ENCODE data around the gene CR1. TPM values are rescaled to one million over a fixed set of nuclear protein-coding genes. Genes with fewer than 3 reads are reported as not detected.
A peak's percentile ranks its signal among the peaks of the same experiment; 100 is the strongest.
"Not testable (repeated sequence)": the region's sequence is repeated elsewhere in the genome, so short reads cannot be mapped to it uniquely, and the experiment has no call there.

Gene CR1
- total RNA-seq, 2 experiments from 2014 or later, result not detected

GRCh38 chr1:207612762-207613161, 116.8 kb downstream of the CR1 start:
- Histone ChIP-seq H3K79me2 (ENCODE audit: insufficient read depth, low read depth, low read length) (no peaks in the 10 kb centered on the region), H3K9me3 (ENCODE audit: low read length) (no peaks in the 10 kb centered on the region), H3K36me3 (ENCODE audit: insufficient read depth, low read length) (no peaks in the 10 kb centered on the region), H2AFZ (ENCODE audit: low read length) (no peak overlapping the region), H3K9me2 (ENCODE audit: insufficient read depth, low read length) (no peaks in the 10 kb centered on the region), H3K4me1 (ENCODE audit: insufficient read depth, low read length, poor library complexity, severe bottlenecking) (no peaks in the 10 kb centered on the region), H4K20me1 (ENCODE audit: insufficient read depth, low read length) (no peaks in the 10 kb centered on the region), H3K4me2 (ENCODE audit: low read length) (no peak overlapping the region), H3K27ac (ENCODE audit: low read depth, low read length, poor library complexity, severe bottlenecking) (no peak overlapping the region), H3K4me3 (ENCODE audit: low read depth, low read length, poor library complexity, severe bottlenecking) (no peak overlapping the region)
- ChIA-PET CTCF (ENCODE audit: unreplicated experiment) (no interaction called here), POLR2A (no interaction called here)
- no peak for TF ChIP-seq EZH2phosphoT487 (IDR thresholded peaks at IDR 0.05; ENCODE audit: borderline replicate concordance, low read depth, low read length)
- no peak for TF ChIP-seq CTCF (conservative IDR thresholded peaks at IDR 0.05; ENCODE audit: low read length)
- intact Hi-C loops (cut with micrococcal nuclease; ENCODE audit: unreplicated experiment), result no loop called here
- no TSS peak for BruUV-seq (replicated peaks)
- DNase-seq (ENCODE audit: low spot score), result no peak

- Histone ChIP-seq H3K36me3 (ENCODE audit: insufficient read depth, low read length) (no peaks in the 10 kb centered on the region), H3K4me2 (ENCODE audit: low read length) (no peak overlapping the region), H3K4me1 (ENCODE audit: insufficient read depth, low read length, poor library complexity, severe bottlenecking) (no peaks in the 10 kb centered on the region), H2AFZ (ENCODE audit: low read length) (no peak overlapping the region), H3K9me3 (ENCODE audit: low read length) (no peaks in the 10 kb centered on the region), H3K79me2 (ENCODE audit: insufficient read depth, low read depth, low read length) (no peaks in the 10 kb centered on the region), H3K27ac (ENCODE audit: low read depth, low read length, poor library complexity, severe bottlenecking) (no peak overlapping the region), H3K9me2 (ENCODE audit: insufficient read depth, low read length) (no peaks in the 10 kb centered on the region), H3K4me3 (ENCODE audit: low read depth, low read length, poor library complexity, severe bottlenecking) (no peak overlapping the region), H4K20me1 (ENCODE audit: insufficient read depth, low read length) (no peaks in the 10 kb centered on the region)
- ChIA-PET CTCF (ENCODE audit: unreplicated experiment) (interaction anchor here (0.6 to 1.3 kb wide), 3 partner anchors 9 to 349 kb away, joined by 3 to 4 read pairs (median 3); no protein-coding TSS in a partner anchor), POLR2A (interaction anchor here (0.7 to 1.5 kb wide), 3 partner anchors 10 to 242 kb away, joined by 5 to 7 read pairs (median 5); no protein-coding TSS in a partner anchor)
- intact Hi-C loops (cut with micrococcal nuclease; ENCODE audit: unreplicated experiment), result no loop called here
- no TSS peak for BruUV-seq (replicated peaks)
- TF ChIP-seq EZH2phosphoT487 (IDR thresholded peaks at IDR 0.05; ENCODE audit: borderline replicate concordance, low read depth, low read length), result no peak
- TF ChIP-seq CTCF (conservative IDR thresholded peaks at IDR 0.05; ENCODE audit: low read length), result peak; percentile 84
- peak; percentile 67 for DNase-seq (ENCODE audit: low spot score)
Measured at GRCh38 chr1:207619871-207620542, 124.0 kb downstream of the CR1 start.

DNA sequence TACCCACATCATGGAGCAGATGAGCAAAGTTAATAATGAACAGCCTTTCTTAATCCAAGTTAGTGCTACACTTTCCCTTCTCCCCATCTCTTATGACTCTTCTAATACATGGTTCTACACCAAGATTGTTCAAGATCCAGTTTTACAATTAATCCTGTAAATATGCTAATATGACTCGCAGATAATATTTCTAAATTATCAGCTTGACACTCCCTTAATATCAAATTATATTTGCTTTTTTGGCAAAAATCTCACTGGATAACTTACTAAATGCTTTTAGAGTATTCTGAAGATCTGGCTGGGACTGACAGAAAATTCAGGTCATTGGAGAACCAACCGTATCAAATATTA, 124.6 kb downstream of the CR1 start:
- no peaks in the 10 kb centered on the region for H3K79me2 ChIP-seq (ENCODE audit: insufficient read depth, low read depth, low read length)
- H3K4me3 ChIP-seq (ENCODE audit: low read depth, low read length, poor library complexity, severe bottlenecking), result no peak overlapping the region
- intact Hi-C loops (cut with micrococcal nuclease; ENCODE audit: unreplicated experiment), result no loop called here
- DNase-seq (ENCODE audit: low spot score), result no peak
- no TSS peak for BruUV-seq (replicated peaks)
- TF ChIP-seq CTCF (conservative IDR thresholded peaks at IDR 0.05; ENCODE audit: low read length), result peak; percentile 19
- TF ChIP-seq EZH2phosphoT487 (IDR thresholded peaks at IDR 0.05; ENCODE audit: borderline replicate concordance, low read depth, low read length), result no peak
- no peaks in the 10 kb centered on the region for H3K36me3 ChIP-seq (ENCODE audit: insufficient read depth, low read length)
- CTCF ChIA-PET (ENCODE audit: unreplicated experiment), result interaction anchor here (0.6 to 1.3 kb wide), 3 partner anchors 10 to 349 kb away, joined by 3 to 4 read pairs (median 3); no protein-coding TSS in a partner anchor
- H3K4me1 ChIP-seq (ENCODE audit: insufficient read depth, low read length, poor library complexity, severe bottlenecking), result no peaks in the 10 kb centered on the region
- no peak overlapping the region for H2AFZ ChIP-seq (ENCODE audit: low read length)
- H3K9me3 ChIP-seq (ENCODE audit: low read length), result no peaks in the 10 kb centered on the region
- no peak overlapping the region for H3K4me2 ChIP-seq (ENCODE audit: low read length)
- no peaks in the 10 kb centered on the region for H4K20me1 ChIP-seq (ENCODE audit: insufficient read depth, low read length)
- H3K27ac ChIP-seq (ENCODE audit: low read depth, low read length, poor library complexity, severe bottlenecking), result no peak overlapping the region
- no peaks in the 10 kb centered on the region for H3K9me2 ChIP-seq (ENCODE audit: insufficient read depth, low read length)
- POLR2A ChIA-PET, result interaction anchor here (1.2 to 1.5 kb wide), 2 partner anchors 11 to 177 kb away, joined by 5 to 7 read pairs; no protein-coding TSS in a partner anchor

- DNase-seq (ENCODE audit: low spot score); H3K36me3 ChIP-seq (ENCODE audit: insufficient read depth, low read length); CTCF ChIA-PET (ENCODE audit: unreplicated experiment); H3K27ac ChIP-seq (ENCODE audit: low read depth, low read length, poor library complexity, severe bottlenecking); H3K4me2 ChIP-seq (ENCODE audit: low read length); H3K4me3 ChIP-seq (ENCODE audit: low read depth, low read length, poor library complexity, severe bottlenecking); intact Hi-C loops (cut with micrococcal nuclease; ENCODE audit: unreplicated experiment); H4K20me1 ChIP-seq (ENCODE audit: insufficient read depth, low read length); H2AFZ ChIP-seq (ENCODE audit: low read length); H3K4me1 ChIP-seq (ENCODE audit: insufficient read depth, low read length, poor library complexity, severe bottlenecking); H3K9me3 ChIP-seq (ENCODE audit: low read length); H3K79me2 ChIP-seq (ENCODE audit: insufficient read depth, low read depth, low read length); BruUV-seq (replicated peaks); H3K9me2 ChIP-seq (ENCODE audit: insufficient read depth, low read length); POLR2A ChIA-PET: not testable (repeated sequence)
Measured at GRCh38 chr1:207625504-207626071, 129.6 kb downstream of the CR1 start.

Measured in OCI-LY7 (cell line).